GM18505 (cell line): ENCODE results near the gene NRIP1.

ENCODE experiments used
- ATAC-seq: cut with Tn5 transposase; IDR thresholded peaks from one replicate; pipeline ENCODE4 v1.9.1; 2021; ENCODE audit not compliant: unreplicated experiment
- POLR2A ChIP-seq: IDR thresholded peaks from 4 replicates; pipeline ENCODE4 v1.6.1; 2011; ENCODE audit warnings: borderline replicate concordance; ENCODE audit not compliant: insufficient read depth, insufficient read length; ENCODE audit errors: extremely low read depth

Gene NRIP1

GRCh38 chr21:15061747-15062605, 2.8 kb downstream of the NRIP1 start:
- TF ChIP-seq POLR2A, result no peak
- no peak for ATAC-seq

- no peak for ATAC-seq
- no peak for TF ChIP-seq POLR2A
Observed at GRCh38 chr21:15061279-15061678, 3.5 kb downstream of the NRIP1 start.

GRCh38 chr21:15060543-15061175, 4.1 kb downstream of the NRIP1 start:
- ATAC-seq, result no peak
- no peak for TF ChIP-seq POLR2A

- no peak for ATAC-seq
- no peak for TF ChIP-seq POLR2A
Observed at GRCh38 chr21:15059397-15059796, 5.4 kb downstream of the NRIP1 start.

- no peak for TF ChIP-seq POLR2A
- ATAC-seq, result no peak
Observed at GRCh38 chr21:15058854-15059263, 5.9 kb downstream of the NRIP1 start.

GRCh38 chr21:15057285-15057684, 7.5 kb downstream of the NRIP1 start:
- no peak for TF ChIP-seq POLR2A
- ATAC-seq, result no peak

- no peak for ATAC-seq
- no peak for TF ChIP-seq POLR2A
Observed at GRCh38 chr21:15054606-15055239, 10.1 kb downstream of the NRIP1 start.

GRCh38 chr21:15054089-15054488, 10.7 kb downstream of the NRIP1 start:
- TF ChIP-seq POLR2A, result no peak
- no peak for ATAC-seq

GRCh38 chr21:15053500-15053899, 11.3 kb downstream of the NRIP1 start:
- TF ChIP-seq POLR2A, result no peak
- no peak for ATAC-seq

- no peak for TF ChIP-seq POLR2A
- peak; percentile 21 for ATAC-seq
Observed at GRCh38 chr21:15052459-15052763, 12.4 kb downstream of the NRIP1 start.

GRCh38 chr21:15051644-15052458, 12.9 kb downstream of the NRIP1 start:
- TF ChIP-seq POLR2A, result no peak
- peak; percentile 78 for ATAC-seq

GRCh38 chr21:15050568-15051377, 14.0 kb downstream of the NRIP1 start:
- TF ChIP-seq POLR2A, result no peak

More at GRCh38 chr21:15050568-15051377, 14.0 kb downstream of the NRIP1 start:
- ATAC-seq, result no peak
